Measurements from ENCODE around the gene AFF3. TPM values are rescaled to one million over a fixed set of nuclear protein-coding genes. Genes with fewer than 3 reads are reported as not detected.
A peak's percentile ranks its signal among the peaks of the same experiment; 100 is the strongest.

AFF3 gene
- total and polyA plus RNA-seq, 2 of the 8 experiments (the other 6 are each of a cell fraction or from before 2014, with no cell fraction given): 0.27 to 3.0 TPM

GRCh38 chr2:99725820-99726219, 416.6 kb downstream of the AFF3 start:
- no peak overlapping the region for H2BK12ac ChIP-seq (ENCODE audit: low read depth, low read length)
- H3K9me3 ChIP-seq (ENCODE audit: insufficient read depth in 2 of 2, low read depth in 1 of 2, low read length in 1 of 2): peaks cover 0 to 3% of the 10 kb centered on the region in 2 experiments; a peak in 1 of 4 replicates
- H3K79me1 ChIP-seq (ENCODE audit: low read depth, low read length): no peaks in the 10 kb centered on the region
- DNase-seq (ENCODE audit: low read depth in 1 of 2, low spot score in 2 of 2) (no peak), FAIRE-seq (no peak)
- H4K5ac ChIP-seq (ENCODE audit: insufficient read length, low read depth, low read length): no peak overlapping the region
- H3K4ac ChIP-seq (replicated peaks; ENCODE audit: insufficient read length, low read depth, low read length): no peak overlapping the region
- no peak overlapping the region for H2AFZ ChIP-seq (ENCODE audit: low read length)
- no peak overlapping the region for H3K18ac ChIP-seq (ENCODE audit: extremely low read depth, low read length)
- H4K20me1 ChIP-seq (replicated peaks in 1 of 2; ENCODE audit: control insufficient read depth in 1 of 2, insufficient read depth in 2 of 2, low read length in 2 of 2): no peaks in the 10 kb centered on the region
- no peaks in the 10 kb centered on the region for H3K27me3 ChIP-seq (replicated peaks in 1 of 4; ENCODE audit: control insufficient read depth in 3 of 4, extremely low read depth in 1 of 4, insufficient read depth in 3 of 4, low read length in 3 of 4)
- no peak overlapping the region for H3K27ac ChIP-seq (ENCODE audit: low read depth, low read length)
- H3K4me3 ChIP-seq (ENCODE audit: extremely low read depth in 1 of 4, insufficient read depth in 2 of 4, low read depth in 3 of 4, low read length in 4 of 4): no peak overlapping the region
- no peak overlapping the region for H4K91ac ChIP-seq (replicated peaks; ENCODE audit: insufficient read length, low read length)
- TF ChIP-seq KDM5A (IDR thresholded peaks at IDR 0.05; ENCODE audit: low read length): no peak
- no peak for TF ChIP-seq BCL11A (IDR thresholded peaks at IDR 0.05; ENCODE audit: low read depth in 2 of 2, low read length in 2 of 2)
- TF ChIP-seq CTCF (IDR thresholded peaks at IDR 0.05; ENCODE audit: control extremely low read depth in 1 of 3, insufficient read depth in 1 of 3, low read depth in 1 of 3, low read length in 3 of 3): peak in 1 of 3 experiments; percentile 17; a peak in 1 of 4 replicates
- peak in 1 of 2 experiments; percentile 41 for TF ChIP-seq RAD21 (IDR thresholded peaks at IDR 0.05 in 1 of 2, conservative IDR thresholded peaks at IDR 0.05 in 1 of 2; ENCODE audit: low read depth in 2 of 2, low read length in 2 of 2)
- H3K4me2 ChIP-seq (ENCODE audit: insufficient read depth in 1 of 2, low read depth in 2 of 2, low read length in 2 of 2): no peak overlapping the region
- no peaks in the 10 kb centered on the region for H3K79me2 ChIP-seq (ENCODE audit: control insufficient read depth in 1 of 2, insufficient read depth in 2 of 2, low read length in 2 of 2)
- no peak overlapping the region for H2AK5ac ChIP-seq (ENCODE audit: low read depth, low read length)
- CTCF ChIA-PET (ENCODE audit: partially characterized antibody): interaction anchor here (0.6 to 5.1 kb wide), 12 partner anchors 9 to 536 kb away, joined by 3 to 33 read pairs (median 4); no protein-coding TSS in a partner anchor
- H2BK5ac ChIP-seq (ENCODE audit: low read depth, low read length): no peak overlapping the region
- H3K36me3 ChIP-seq (ENCODE audit: control insufficient read depth in 2 of 4, insufficient read depth in 4 of 4, low read length in 3 of 4): no peaks in the 10 kb centered on the region
- H3K23ac ChIP-seq (ENCODE audit: insufficient read length): no peak overlapping the region
- POLR2A ChIA-PET (ENCODE audit: partially characterized antibody): no interaction called here
- H2BK120ac ChIP-seq (replicated peaks; ENCODE audit: low read depth, low read length): no peak overlapping the region
- H2BK20ac ChIP-seq (ENCODE audit: low read length): no peak overlapping the region
- H3K9ac ChIP-seq (replicated peaks in 1 of 4; ENCODE audit: extremely low read depth in 1 of 4, low read depth in 3 of 4, low read length in 3 of 4): no peak overlapping the region
- H4K8ac ChIP-seq (ENCODE audit: extremely low read depth, insufficient read depth, low read length): no peak overlapping the region
- H3K23me2 ChIP-seq (ENCODE audit: low read depth, low read length): no peaks in the 10 kb centered on the region
- H3K14ac ChIP-seq (ENCODE audit: insufficient read length): no peak overlapping the region
- H3K4me1 ChIP-seq (replicated peaks in 1 of 4; ENCODE audit: control insufficient read depth in 3 of 4, insufficient read depth in 4 of 4, low read length in 3 of 4): no peaks in the 10 kb centered on the region
- no peak overlapping the region for H3K56ac ChIP-seq (replicated peaks; ENCODE audit: insufficient read length, low read depth, low read length)
- H2BK15ac ChIP-seq (ENCODE audit: low read length): no peak overlapping the region
